Activated CD4-positive, alpha-beta T cell treated with anti-CD3 and anti-CD28 coated beads for 36 hours (primary cell): Measurements from ENCODE around the gene CPT1B. TPM values are rescaled to one million over a fixed set of nuclear protein-coding genes. Genes with fewer than 3 reads are reported as not detected.
"Not testable (repeated sequence)": the region's sequence is repeated elsewhere in the genome, so short reads cannot be mapped to it uniquely, and the experiment has no call there.

Source experiments
- ATAC-seq: fragments of 200-7000 bp; cut with Tn5 transposase; one replicate; pipeline ENCODE4 v1.10.0; 2021; ENCODE audit warnings: mild to moderate bottlenecking, moderate library complexity
- CTCF ChIA-PET: fragments of 350-600 bp; sonication (Branson Sonifier 250); formaldehyde crosslinking; loops from one replicate; lab custom pipeline; 2021; ENCODE audit warnings: antibody characterized with exemption; lab: Charles Lee
- POLR2A ChIA-PET: fragments of 350-600 bp; sonication (Branson Sonifier 250); formaldehyde crosslinking; loops from one replicate; lab custom pipeline; 2021; ENCODE audit warnings: antibody characterized with exemption, inconsistent platforms; lab: Charles Lee
- DNase-seq: peaks from one replicate; pipeline ENCODE4 v3.0.0-alpha.2; 2020
- H3K27ac Mint-ChIP-seq: one replicate; pipeline ENCODE4 v1.8.0; 2021; ENCODE audit warnings: mixed read lengths
- H3K27me3 Mint-ChIP-seq: one replicate; pipeline ENCODE4 v1.8.0; 2021; ENCODE audit warnings: mixed read lengths
- H3K36me3 Mint-ChIP-seq: one replicate; pipeline ENCODE4 v1.8.0; 2021; ENCODE audit warnings: low read depth, mixed read lengths
- H3K4me1 Mint-ChIP-seq: one replicate; pipeline ENCODE4 v1.8.0; 2021; ENCODE audit warnings: mixed read lengths
- H3K4me3 Mint-ChIP-seq: one replicate; pipeline ENCODE4 v1.8.0; 2021; ENCODE audit warnings: mild to moderate bottlenecking, moderate library complexity, mixed read lengths
- H3K9me3 Mint-ChIP-seq: one replicate; pipeline ENCODE4 v1.8.0; 2021; ENCODE audit warnings: low read depth, mixed read lengths
- intact Hi-C, 2 experiments: fragments of 100-400 bp; cut with DNase I in 1 of 2; cut with micrococcal nuclease in 1 of 2; formaldehyde crosslinking; loops; one replicate each; pipeline versions ENCODE4 v1.14.2 to v1.15.1; 2022 to 2024; cut with DNase I, micrococcal nuclease
- total RNA-seq, 2 experiments: library from RNA; stranded (reverse); gene quantifications; one replicate each; pipeline ENCODE4 v1.2.3, GENCODE V29; 2021

Gene CPT1B
- total RNA-seq, 2 experiments from 2014 or later: 42.5 to 51.4 TPM

DNA sequence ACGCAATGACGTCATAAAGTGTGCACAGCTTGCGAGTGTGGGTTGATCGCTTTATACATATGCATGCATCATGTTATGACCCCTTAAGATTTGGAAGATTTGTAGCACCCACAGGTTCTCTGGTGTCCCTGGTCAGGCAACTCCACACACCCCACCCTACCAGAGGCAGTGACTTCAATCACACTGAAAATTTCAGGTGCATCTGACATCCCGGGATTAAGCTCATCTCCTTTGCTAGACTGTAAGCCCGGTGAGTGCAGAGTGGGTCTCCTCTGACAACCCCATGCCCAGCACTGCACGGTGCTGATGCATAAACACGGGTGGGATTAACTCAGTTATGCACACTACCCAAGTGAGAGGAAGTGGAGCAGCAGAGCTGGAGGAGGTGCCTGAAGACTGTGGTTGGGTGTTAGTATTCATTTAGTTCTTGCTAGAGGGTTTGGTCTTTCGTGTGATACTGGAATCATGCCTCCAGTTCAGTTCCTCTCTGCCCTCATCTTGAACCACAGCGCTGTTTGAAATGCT is 43.2 kb upstream of the CPT1B start:
- CTCF ChIA-PET: interaction anchor here (0.6 to 2.3 kb wide), 27 partner anchors 9 to 377 kb away, joined by 3 to 27 read pairs (median 4); partner anchors contain the start of genes LMF2, SCO2 and SYCE3
- H3K27me3 Mint-ChIP-seq: no peaks in the 10 kb centered on the region

GRCh38 chr22:50620593-50621355 is 42.5 kb upstream of the CPT1B start:
- H3K4me1 Mint-ChIP-seq: peaks cover 40% of the 10 kb centered on the region
- ChIA-PET CTCF (interaction anchor here (0.6 to 2.3 kb wide), 31 partner anchors 9 to 376 kb away, joined by 3 to 27 read pairs (median 4); partner anchors contain the start of genes KLHDC7B, SCO2 and SYCE3), POLR2A (interaction anchor here (0.6 to 1.9 kb wide), 13 partner anchors 19 to 650 kb away, joined by 3 to 22 read pairs (median 4); partner anchors contain the start of genes CHKB and SCO2)
- H3K36me3 Mint-ChIP-seq: peaks cover 2% of the 10 kb centered on the region
- intact Hi-C loops: loop anchor here (1.0 to 5.0 kb wide), 22 partner anchors 37 to 767 kb away; partner anchors contain the start of genes KLHDC7B (in 1 of the 2), MAPK11 (in 1 of the 2), NCAPH2 (in 1 of the 2) and PIM3 (in 1 of the 2)
- peak overlapping the region; percentile 97 for H3K27ac Mint-ChIP-seq
- H3K4me3 Mint-ChIP-seq: peak overlapping the region; percentile 80
- H3K9me3 Mint-ChIP-seq: no peaks in the 10 kb centered on the region
- peak; percentile 87 for DNase-seq
- peak; percentile 70 for ATAC-seq
- H3K27me3 Mint-ChIP-seq: no peaks in the 10 kb centered on the region

More for the DNA sequence above, 43.2 kb upstream of the CPT1B start:
- Mint-ChIP-seq H3K4me1 (peaks cover 40% of the 10 kb centered on the region), H3K4me3 (peak overlapping the region; percentile 80), H3K36me3 (peaks cover 2% of the 10 kb centered on the region), H3K27ac (peak overlapping the region; percentile 97), H3K9me3 (no peaks in the 10 kb centered on the region)
- peak; percentile 76 for DNase-seq
- peak; percentile 75 for ATAC-seq
- POLR2A ChIA-PET: interaction anchor here (0.6 to 1.9 kb wide), 14 partner anchors 20 to 650 kb away, joined by 3 to 22 read pairs (median 4); partner anchors contain the start of genes CHKB and SCO2
- intact Hi-C loops: loop anchor here (1.0 to 5.0 kb wide), 17 partner anchors 38 to 768 kb away; partner anchors contain the start of genes KLHDC7B (in 1 of the 2), MAPK11 (in 1 of the 2), PIM3 (in 1 of the 2) and PPP6R2 (in 1 of the 2)

DNA sequence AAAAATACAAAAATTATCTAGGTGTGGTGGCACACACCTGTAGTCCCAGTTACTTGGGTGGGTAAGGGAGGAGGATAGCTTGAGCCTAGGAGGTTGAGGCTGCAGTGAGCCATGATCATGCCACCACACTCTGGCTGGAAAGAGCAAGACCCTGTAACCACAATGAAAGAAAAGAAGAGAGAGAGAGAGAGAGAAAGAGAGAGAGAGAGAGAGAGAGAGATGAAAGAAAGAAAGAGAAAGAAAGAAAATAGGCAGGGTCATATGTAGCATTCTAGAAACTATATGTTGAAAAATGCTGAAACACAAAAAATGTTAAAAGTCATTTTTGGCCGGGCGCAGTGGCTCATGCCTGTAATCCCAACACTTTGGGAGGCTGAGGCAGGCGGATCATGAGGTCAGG is 36.1 kb upstream of the CPT1B start:
- H3K27ac Mint-ChIP-seq, ATAC-seq, H3K4me1 Mint-ChIP-seq, intact Hi-C loops, H3K36me3 Mint-ChIP-seq, CTCF ChIA-PET, DNase-seq, POLR2A ChIA-PET, H3K9me3 Mint-ChIP-seq, H3K27me3 Mint-ChIP-seq, H3K4me3 Mint-ChIP-seq: not testable (repeated sequence)

DNA sequence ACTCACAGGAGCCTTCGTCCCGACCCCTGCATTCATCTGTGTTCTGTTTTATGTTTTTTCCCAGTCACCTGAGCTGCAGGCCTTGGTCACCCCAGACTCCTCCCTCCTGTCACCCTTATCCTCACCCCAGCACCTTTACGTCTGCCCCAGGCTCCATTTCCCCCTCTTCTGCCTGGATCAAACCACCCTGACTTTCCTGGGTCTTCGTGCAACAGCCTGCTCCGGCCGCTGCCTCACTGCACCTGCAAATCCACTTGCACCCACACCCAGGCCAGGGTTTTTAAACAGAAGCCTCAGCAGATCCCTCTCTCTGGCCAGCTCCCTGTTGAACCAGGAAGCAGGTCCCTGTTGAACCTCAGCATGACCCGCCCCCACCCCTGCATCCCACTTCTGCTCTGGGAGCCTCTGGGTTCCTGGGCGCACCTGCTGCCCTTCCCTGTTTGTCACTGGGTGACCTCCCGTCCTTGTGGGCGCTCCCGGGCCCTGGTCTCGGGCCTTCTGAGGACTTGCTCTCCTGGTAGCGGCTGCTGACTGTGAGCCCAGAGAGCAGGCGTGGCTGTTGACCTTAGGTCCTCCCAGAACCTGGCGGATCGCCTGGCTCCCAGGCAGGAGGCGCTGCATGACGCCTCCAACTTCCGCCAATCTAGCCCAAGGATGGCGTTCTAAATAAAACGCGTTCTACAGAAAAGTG is 35.2 kb upstream of the CPT1B start:
- Mint-ChIP-seq H3K36me3 (no peaks in the 10 kb centered on the region), H3K4me1 (peaks cover 4% of the 10 kb centered on the region), H3K4me3 (no peak overlapping the region), H3K27ac (no peak overlapping the region), H3K9me3 (no peaks in the 10 kb centered on the region), H3K27me3 (peaks cover 5% of the 10 kb centered on the region)
- ATAC-seq (no peak), DNase-seq (no peak)
- intact Hi-C loops: no loop called here
- POLR2A ChIA-PET: no interaction called here
- CTCF ChIA-PET: interaction anchor here (1.2 kb wide), 1 partner anchor 50 kb away, joined by 4 read pairs; the partner anchor contains the start of gene SYCE3

DNA sequence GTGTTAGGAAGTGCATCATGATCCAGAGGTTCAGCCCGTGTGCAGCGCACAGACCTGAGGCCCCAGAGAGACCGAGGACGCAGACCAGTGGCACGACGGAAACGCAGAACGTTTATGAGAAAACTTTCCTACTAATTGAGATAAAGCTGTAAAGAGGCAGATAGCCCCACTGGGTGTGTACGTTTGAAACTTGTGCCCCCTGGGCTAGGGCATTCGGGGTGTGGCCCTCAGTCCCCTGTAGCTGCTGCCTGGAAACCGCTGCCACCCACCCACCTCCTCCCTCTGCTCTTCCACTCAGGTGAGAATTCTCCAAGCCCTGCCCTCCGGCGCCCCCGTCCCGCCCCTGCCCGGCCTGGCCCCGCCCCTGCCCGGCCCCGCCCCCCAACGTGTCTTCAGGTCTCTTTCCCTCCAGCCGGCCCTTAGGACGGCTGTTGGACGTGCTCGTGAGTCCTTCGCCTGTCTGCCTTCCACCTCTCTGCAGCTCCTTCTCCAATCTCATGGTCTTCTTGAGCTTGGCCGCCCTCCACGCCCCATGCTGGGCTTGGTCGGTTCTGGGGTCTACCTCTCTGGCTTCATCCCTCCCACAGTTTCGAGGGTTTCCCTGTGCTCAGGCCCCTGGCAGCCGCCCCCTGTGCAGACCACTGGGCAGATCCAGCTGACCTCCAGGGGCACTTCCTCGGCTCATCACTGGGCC is 34.4 kb upstream of the CPT1B start:
- POLR2A ChIA-PET: no interaction called here
- H3K27ac Mint-ChIP-seq: no peak overlapping the region
- H3K4me1 Mint-ChIP-seq: peaks cover 4% of the 10 kb centered on the region
- CTCF ChIA-PET: interaction anchor here (1.2 kb wide), 1 partner anchor 50 kb away, joined by 4 read pairs; the partner anchor contains the start of gene SYCE3
- intact Hi-C loops: loop anchor here in 1 of 2 experiments (1.0 kb wide), 1 partner anchor 16 kb away; the partner anchor contains the start of gene ARSA
- ATAC-seq (peak; percentile 81), DNase-seq (peak; percentile 53)
- H3K36me3 Mint-ChIP-seq: no peaks in the 10 kb centered on the region
- H3K9me3 Mint-ChIP-seq: no peaks in the 10 kb centered on the region
- H3K27me3 Mint-ChIP-seq: peaks cover 7% of the 10 kb centered on the region
- no peak overlapping the region for H3K4me3 Mint-ChIP-seq

GRCh38 chr22:50612168-50612527 is 33.9 kb upstream of the CPT1B start:
- ATAC-seq (no peak), DNase-seq (no peak)
- Mint-ChIP-seq H3K4me1 (peaks cover 4% of the 10 kb centered on the region), H3K9me3 (no peaks in the 10 kb centered on the region), H3K27me3 (peaks cover 12% of the 10 kb centered on the region), H3K4me3 (no peak overlapping the region), H3K36me3 (no peaks in the 10 kb centered on the region), H3K27ac (no peak overlapping the region)
- ChIA-PET POLR2A (no interaction called here), CTCF (interaction anchor here (1.2 kb wide), 1 partner anchor 49 kb away, joined by 4 read pairs; the partner anchor contains the start of gene SYCE3)
- intact Hi-C loops: loop anchor here in 1 of 2 experiments (1.0 kb wide), 1 partner anchor 16 kb away; the partner anchor contains the start of gene ARSA

GRCh38 chr22:50611341-50612060 is 33.3 kb upstream of the CPT1B start:
- no peaks in the 10 kb centered on the region for H3K36me3 Mint-ChIP-seq
- peaks cover 4% of the 10 kb centered on the region for H3K4me1 Mint-ChIP-seq
- H3K9me3 Mint-ChIP-seq: no peaks in the 10 kb centered on the region
- ChIA-PET CTCF (no interaction called here), POLR2A (no interaction called here)
- no peak for DNase-seq
- no peak overlapping the region for H3K27ac Mint-ChIP-seq
- intact Hi-C loops: loop anchor here in 1 of 2 experiments (1.0 kb wide), 1 partner anchor 17 kb away; the partner anchor contains the start of gene ARSA
- H3K4me3 Mint-ChIP-seq: no peak overlapping the region
- no peak for ATAC-seq
- H3K27me3 Mint-ChIP-seq: peaks cover 14% of the 10 kb centered on the region

DNA sequence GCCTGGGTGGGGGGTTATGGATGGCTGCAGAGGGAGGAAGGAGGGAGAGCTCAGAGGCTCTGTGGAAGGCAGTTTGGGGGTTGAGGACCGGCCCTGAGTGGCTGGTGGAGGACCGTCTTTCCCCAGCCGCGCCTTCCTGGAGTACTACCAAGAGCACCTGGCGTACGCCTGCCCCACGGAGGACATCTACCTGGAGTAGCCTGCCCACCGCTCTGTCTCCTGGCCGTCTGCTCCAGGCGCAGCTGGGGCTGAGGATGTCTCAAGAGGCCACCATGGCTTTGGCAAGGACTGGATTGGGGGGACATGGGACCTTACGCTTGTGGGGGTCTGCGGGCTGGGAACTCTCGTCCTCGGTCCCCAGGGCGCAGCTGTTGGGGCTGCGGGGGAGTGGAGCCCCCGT is 32.4 kb upstream of the CPT1B start:
- Mint-ChIP-seq H3K27me3 (peaks cover 17% of the 10 kb centered on the region), H3K36me3 (no peaks in the 10 kb centered on the region), H3K27ac (no peak overlapping the region), H3K4me1 (peaks cover 4% of the 10 kb centered on the region), H3K4me3 (no peak overlapping the region), H3K9me3 (no peaks in the 10 kb centered on the region)
- ChIA-PET CTCF (no interaction called here), POLR2A (no interaction called here)
- intact Hi-C loops: no loop called here
- ATAC-seq (no peak), DNase-seq (no peak)

- no peak overlapping the region for H3K27ac Mint-ChIP-seq
- DNase-seq (no peak), ATAC-seq (no peak)
- no peaks in the 10 kb centered on the region for H3K36me3 Mint-ChIP-seq
- ChIA-PET POLR2A (no interaction called here), CTCF (no interaction called here)
- H3K4me3 Mint-ChIP-seq: no peak overlapping the region
- H3K4me1 Mint-ChIP-seq: peaks cover 4% of the 10 kb centered on the region
- H3K9me3 Mint-ChIP-seq: no peaks in the 10 kb centered on the region
- H3K27me3 Mint-ChIP-seq: peaks cover 20% of the 10 kb centered on the region
- intact Hi-C loops: no loop called here
These were observed 31.8 kb upstream of the CPT1B start for GRCh38 chr22:50610041-50610451.

DNA sequence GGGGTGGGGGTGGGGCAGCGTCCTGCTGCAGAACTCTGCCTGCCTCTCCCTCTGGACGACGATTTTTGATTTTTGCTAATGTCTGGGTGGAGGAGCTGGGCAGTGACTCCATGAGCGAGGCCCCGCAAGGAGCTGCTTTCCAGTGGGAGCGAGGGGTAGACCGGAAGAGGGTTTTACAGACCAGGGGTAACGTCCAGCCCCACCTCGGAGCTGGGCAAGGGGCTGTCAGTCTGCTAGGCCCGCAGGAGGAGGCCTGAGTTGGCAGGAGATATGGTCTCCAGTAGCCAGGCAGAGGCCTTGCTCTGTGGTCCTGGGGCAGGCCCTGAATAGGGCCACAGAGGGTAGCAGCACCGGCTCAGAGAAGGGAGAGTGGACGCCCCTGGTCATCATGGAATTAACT is 31.4 kb upstream of the CPT1B start:
- H3K27ac Mint-ChIP-seq: no peak overlapping the region
- H3K36me3 Mint-ChIP-seq: no peaks in the 10 kb centered on the region
- no peak for DNase-seq
- H3K27me3 Mint-ChIP-seq: peaks cover 21% of the 10 kb centered on the region
- ATAC-seq: no peak
- intact Hi-C loops: no loop called here
- peaks cover 4% of the 10 kb centered on the region for H3K4me1 Mint-ChIP-seq
- H3K9me3 Mint-ChIP-seq: no peaks in the 10 kb centered on the region
- H3K4me3 Mint-ChIP-seq: no peak overlapping the region
- POLR2A ChIA-PET: no interaction called here
- CTCF ChIA-PET: interaction anchor here (1.4 kb wide), 1 partner anchor 12 kb away, joined by 3 read pairs; no protein-coding TSS in a partner anchor
